Neuronal stem cell (in vitro differentiated cells): Measurements from ENCODE around the gene TUBD1.

Experiments
- DNase-seq: peaks from one replicate; pipeline ENCODE4 v3.0.0-alpha.2; 2013; ENCODE audit warnings: low spot score
- H2AFZ ChIP-seq: one replicate; pipeline ENCODE4 v1.6.1; 2013; ENCODE audit warnings: mild to moderate bottlenecking, low read length, inconsistent platforms
- H2AK5ac ChIP-seq: 2 replicates; pipeline ENCODE4 v1.6.1; 2013; ENCODE audit warnings: low read depth, mild to moderate bottlenecking, inconsistent platforms, low read length, moderate library complexity, mixed read lengths
- H2BK120ac ChIP-seq: 2 replicates; pipeline ENCODE4 v1.6.1; 2013; ENCODE audit warnings: low read depth, mild to moderate bottlenecking, inconsistent platforms, low read length, moderate library complexity, mixed read lengths
- H2BK12ac ChIP-seq: one replicate; pipeline ENCODE4 v1.6.1; 2013; ENCODE audit warnings: low read length, inconsistent platforms
- H2BK15ac ChIP-seq: 2 replicates; pipeline ENCODE4 v1.6.1; 2013; ENCODE audit warnings: mild to moderate bottlenecking, low read length, inconsistent platforms, mixed read lengths
- H2BK5ac ChIP-seq: one replicate; pipeline ENCODE4 v1.6.1; 2013; ENCODE audit warnings: inconsistent platforms, mild to moderate bottlenecking, low read length, moderate library complexity
- H3K14ac ChIP-seq: one replicate; pipeline ENCODE4 v1.6.1; 2013; ENCODE audit warnings: low read length, inconsistent platforms
- H3K18ac ChIP-seq: 2 replicates; pipeline ENCODE4 v1.6.1; 2013; ENCODE audit warnings: low read length, inconsistent platforms
- H3K23ac ChIP-seq: 2 replicates; pipeline ENCODE4 v1.6.1; 2013; ENCODE audit warnings: low read depth, mild to moderate bottlenecking, mixed read lengths, low read length, inconsistent platforms; ENCODE audit not compliant: poor library complexity
- H3K27ac ChIP-seq: replicated peaks from 3 replicates; pipeline ENCODE4 v1.5.1; 2013; ENCODE audit warnings: low read length, inconsistent platforms
- H3K27me3 ChIP-seq, 3 experiments: 2 replicates each; pipeline ENCODE4 v1.6.1; 2013; ENCODE audit warnings: low read length in 3 of 3, mild to moderate bottlenecking in 2 of 3, inconsistent platforms in 1 of 3, low read depth in 1 of 3, mixed read lengths in 1 of 3, moderate library complexity in 1 of 3; ENCODE audit not compliant: control insufficient read depth in 3 of 3, insufficient read depth in 3 of 3
- H3K36me3 ChIP-seq, 2 donors: replicated peaks in 1 of 2; 2 replicates each; pipeline ENCODE4 v1.6.1; 2013; ENCODE audit warnings: low read length in 2 of 2; ENCODE audit not compliant: control insufficient read depth in 2 of 2, insufficient read depth in 2 of 2
- H3K4ac ChIP-seq: 2 replicates; pipeline ENCODE4 v1.6.1; 2013; ENCODE audit warnings: inconsistent platforms, mild to moderate bottlenecking, low read length, moderate library complexity
- H3K4me1 ChIP-seq, 2 donors: 1 replicate in 1 of 2; 2 replicates in 1 of 2; pipeline ENCODE4 v1.6.1; 2013; ENCODE audit warnings: low read length in 2 of 2, low read depth in 1 of 2; ENCODE audit not compliant: control insufficient read depth in 2 of 2, insufficient read depth in 1 of 2
- H3K4me2 ChIP-seq: one replicate; pipeline ENCODE4 v1.6.1; 2013; ENCODE audit warnings: mild to moderate bottlenecking, low read length, inconsistent platforms; ENCODE audit not compliant: insufficient read depth, poor library complexity, severe bottlenecking
- H3K4me3 ChIP-seq, 2 donors: 2 replicates each; pipeline ENCODE4 v1.5.1; 2013; ENCODE audit warnings: low read length in 2 of 2, mild to moderate bottlenecking in 2 of 2, inconsistent platforms in 1 of 2, moderate library complexity in 1 of 2
- H3K79me1 ChIP-seq: one replicate; pipeline ENCODE4 v1.6.1; 2013; ENCODE audit warnings: low read depth, mild to moderate bottlenecking, inconsistent platforms, low read length, moderate library complexity
- H3K9ac ChIP-seq: one replicate; pipeline ENCODE4 v1.6.1; 2013; ENCODE audit warnings: mild to moderate bottlenecking, low read depth, low read length, inconsistent platforms; ENCODE audit not compliant: poor library complexity
- H3K9me3 ChIP-seq, 2 donors: replicated peaks in 1 of 2; 2 replicates each; pipeline versions ENCODE3 to v1.6.1; 2013; ENCODE audit warnings: low read length in 2 of 2, mild to moderate bottlenecking in 2 of 2, inconsistent platforms in 1 of 2, low read depth in 1 of 2, mixed read lengths in 1 of 2, moderate library complexity in 1 of 2; ENCODE audit not compliant: control insufficient read depth in 2 of 2, insufficient read depth in 1 of 2
- H4K8ac ChIP-seq: one replicate; pipeline ENCODE4 v1.6.1; 2013; ENCODE audit warnings: low read depth, mild to moderate bottlenecking, inconsistent platforms, low read length, moderate library complexity
- H4K91ac ChIP-seq: one replicate; pipeline ENCODE4 v1.6.1; 2013; ENCODE audit warnings: low read length, low read depth, mild to moderate bottlenecking, inconsistent platforms; ENCODE audit not compliant: poor library complexity
- WGBS, 2 donors: extraction: QIAGEN DNeasy Blood & Tissue Kit; methylation state at CpG; one replicate each; pipeline ENCODE4 v1.1.7; 2013; ENCODE audit warnings: missing lambda C conversion rate in 2 of 2, mixed read lengths in 1 of 2; ENCODE audit not compliant: insufficient read length in 2 of 2, insufficient replicate concordance in 1 of 2; ENCODE audit errors: extremely low coverage in 2 of 2; 5-methylcytosine and 5-hydroxymethylcytosine counted together

The TUBD1 gene

GRCh38 chr17:59899099-59899498, 6.4 kb upstream of the TUBD1 start:
- Histone ChIP-seq H2BK5ac (no peak overlapping the region), H2BK12ac (no peak overlapping the region), H3K4me2 (no peak overlapping the region), H3K79me1 (peaks cover 3% of the 10 kb centered on the region), H2BK120ac (no peak overlapping the region), H3K14ac (no peak overlapping the region), H3K9ac (no peak overlapping the region), H3K9me3 (no peaks in the 10 kb centered on the region), H2AK5ac (no peak overlapping the region), H2BK15ac (no peak overlapping the region), H2AFZ (no peak overlapping the region), H3K18ac (no peak overlapping the region), H4K8ac (no peak overlapping the region), H3K36me3 (no peaks in the 10 kb centered on the region), H3K27ac (no peak overlapping the region), H4K91ac (no peak overlapping the region), H3K4ac (no peak overlapping the region), H3K4me1 (peaks cover 0 to 2% of the 10 kb centered on the region in 2 donors), H3K23ac (no peak overlapping the region), H3K4me3 (no peak overlapping the region), H3K27me3 (no peaks in the 10 kb centered on the region)
- no peak for DNase-seq
- WGBS, 2 donors: no CpG with 5 or more reads among the region's 5 CpGs

- H2AFZ ChIP-seq: no peak overlapping the region
- peaks cover 0 to 4% of the 10 kb centered on the region in 2 donors for H3K4me1 ChIP-seq
- H2BK15ac ChIP-seq: no peak overlapping the region
- no peak overlapping the region for H3K14ac ChIP-seq
- no peaks in the 10 kb centered on the region for H3K9me3 ChIP-seq
- no peak overlapping the region for H3K9ac ChIP-seq
- H2BK12ac ChIP-seq: no peak overlapping the region
- no peak overlapping the region for H3K4me3 ChIP-seq
- no peak overlapping the region for H4K91ac ChIP-seq
- no peaks in the 10 kb centered on the region for H3K27me3 ChIP-seq
- H3K4me2 ChIP-seq: no peak overlapping the region
- peaks cover 4% of the 10 kb centered on the region for H3K79me1 ChIP-seq
- no peak overlapping the region for H2BK120ac ChIP-seq
- WGBS, 2 donors: no CpG with 5 or more reads among the region's 4 CpGs
- H3K36me3 ChIP-seq: no peaks in the 10 kb centered on the region
- no peak overlapping the region for H4K8ac ChIP-seq
- no peak overlapping the region for H2AK5ac ChIP-seq
- no peak overlapping the region for H3K18ac ChIP-seq
- DNase-seq: no peak
- no peak overlapping the region for H3K4ac ChIP-seq
- no peak overlapping the region for H3K23ac ChIP-seq
- no peak overlapping the region for H3K27ac ChIP-seq
- no peak overlapping the region for H2BK5ac ChIP-seq
Measured at GRCh38 chr17:59897090-59897489, 4.3 kb upstream of the TUBD1 start.

GRCh38 chr17:59893676-59894100, 945 bp upstream of the TUBD1 start:
- Histone ChIP-seq H4K91ac (no peak overlapping the region), H2BK12ac (no peak overlapping the region), H3K4ac (no peak overlapping the region), H2BK120ac (no peak overlapping the region), H3K4me3 (peak overlapping the region; percentile 57 to 85), H3K27me3 (no peaks in the 10 kb centered on the region), H3K23ac (peak overlapping the region; percentile 25), H3K27ac (no peak overlapping the region), H4K8ac (peak overlapping the region; percentile 43), H3K14ac (no peak overlapping the region), H2BK15ac (no peak overlapping the region), H2AK5ac (peak overlapping the region; percentile 52), H3K18ac (peak overlapping the region; percentile 88), H3K9me3 (no peaks in the 10 kb centered on the region), H2BK5ac (peak overlapping the region; percentile 77), H3K9ac (peak overlapping the region; percentile 96), H3K4me1 (peaks cover 0 to 4% of the 10 kb centered on the region in 2 donors), H3K79me1 (peaks cover 3% of the 10 kb centered on the region), H2AFZ (peak overlapping the region; percentile 92), H3K36me3 (peaks cover 0 to 16% of the 10 kb centered on the region in 2 donors), H3K4me2 (peak overlapping the region; percentile 73)
- peak; percentile 27 for DNase-seq
- no CpG with 5 or more reads among the region's 11 CpGs for WGBS, 2 donors

- Histone ChIP-seq H4K8ac (no peak overlapping the region), H3K79me1 (peaks cover 3% of the 10 kb centered on the region), H4K91ac (no peak overlapping the region), H3K4ac (no peak overlapping the region), H2BK120ac (no peak overlapping the region), H3K27ac (no peak overlapping the region), H3K4me3 (peak overlapping the region; percentile 57 to 83), H3K14ac (no peak overlapping the region), H2AFZ (peak overlapping the region; percentile 75), H2AK5ac (no peak overlapping the region), H3K9ac (peak overlapping the region; percentile 57), H3K27me3 (no peaks in the 10 kb centered on the region), H3K36me3 (peaks cover 0 to 23% of the 10 kb centered on the region in 2 donors), H3K4me1 (peaks cover 0 to 4% of the 10 kb centered on the region in 2 donors), H3K9me3 (no peaks in the 10 kb centered on the region), H2BK5ac (no peak overlapping the region), H2BK15ac (no peak overlapping the region), H3K18ac (no peak overlapping the region), H2BK12ac (no peak overlapping the region), H3K23ac (no peak overlapping the region), H3K4me2 (peak overlapping the region; percentile 69)
- no peak for DNase-seq
- no CpG with 5 or more reads among the region's 25 CpGs for WGBS, 2 donors
Measured at GRCh38 chr17:59892251-59892923, 356 bp downstream of the TUBD1 start.
